Measurements from ENCODE around the gene PSMD8.
"Not testable (repeated sequence)": the region's sequence is repeated elsewhere in the genome, so short reads cannot be mapped to it uniquely, and the experiment has no call there.

The PSMD8 gene

GRCh38 chr19:38388349-38389100 lies 14.2 kb downstream of the PSMD8 start, which contains the start of gene SPRED3:
Gene SPRED3, plus strand, starts transcription at chr19:38388697. Its CDS starts 1,606 bp downstream, at chr19:38390303.
- DNase-seq = peak; percentile 63

DNA sequence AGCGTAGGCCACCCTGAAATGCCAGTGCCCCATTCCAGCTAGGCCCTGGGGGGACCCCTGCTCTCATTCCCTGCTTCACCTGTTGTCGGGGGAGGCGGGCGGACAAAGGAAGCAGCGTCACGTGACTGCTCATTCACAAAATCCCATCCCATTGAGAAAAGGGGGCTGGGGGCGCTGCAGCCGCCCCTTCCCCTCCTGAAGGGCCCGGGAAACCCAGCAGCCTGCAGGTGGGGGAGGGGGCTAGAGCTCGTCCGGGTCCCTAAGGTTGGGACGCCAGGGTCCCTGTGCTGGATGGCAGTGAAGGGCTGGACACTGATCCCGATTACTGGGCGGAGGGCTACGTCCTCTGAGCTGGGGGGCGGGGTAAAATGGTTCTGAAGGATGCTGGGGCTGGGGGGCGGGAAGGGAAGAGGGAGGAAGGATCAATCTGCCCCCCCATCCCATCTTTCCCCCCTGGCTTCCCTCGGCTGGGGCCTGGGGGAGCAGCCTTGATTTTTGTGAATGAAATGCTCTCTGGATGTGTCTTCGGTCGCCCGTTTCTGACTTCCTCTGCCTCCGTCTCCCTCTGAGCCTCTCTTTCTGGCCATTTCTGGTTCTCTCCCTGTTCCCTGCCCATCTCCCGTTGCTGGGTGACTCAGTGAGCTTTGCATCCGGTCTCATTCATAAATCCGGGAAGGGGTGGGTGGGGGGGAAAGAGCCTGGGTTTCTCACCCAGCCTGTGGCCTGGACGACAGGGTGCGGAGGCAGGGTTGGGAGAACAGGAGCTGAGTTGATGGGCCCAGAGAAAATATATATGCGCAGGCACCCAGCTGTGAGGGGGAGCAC lies 14.9 kb downstream of the PSMD8 start:
- DNase-seq = no peak

DNA sequence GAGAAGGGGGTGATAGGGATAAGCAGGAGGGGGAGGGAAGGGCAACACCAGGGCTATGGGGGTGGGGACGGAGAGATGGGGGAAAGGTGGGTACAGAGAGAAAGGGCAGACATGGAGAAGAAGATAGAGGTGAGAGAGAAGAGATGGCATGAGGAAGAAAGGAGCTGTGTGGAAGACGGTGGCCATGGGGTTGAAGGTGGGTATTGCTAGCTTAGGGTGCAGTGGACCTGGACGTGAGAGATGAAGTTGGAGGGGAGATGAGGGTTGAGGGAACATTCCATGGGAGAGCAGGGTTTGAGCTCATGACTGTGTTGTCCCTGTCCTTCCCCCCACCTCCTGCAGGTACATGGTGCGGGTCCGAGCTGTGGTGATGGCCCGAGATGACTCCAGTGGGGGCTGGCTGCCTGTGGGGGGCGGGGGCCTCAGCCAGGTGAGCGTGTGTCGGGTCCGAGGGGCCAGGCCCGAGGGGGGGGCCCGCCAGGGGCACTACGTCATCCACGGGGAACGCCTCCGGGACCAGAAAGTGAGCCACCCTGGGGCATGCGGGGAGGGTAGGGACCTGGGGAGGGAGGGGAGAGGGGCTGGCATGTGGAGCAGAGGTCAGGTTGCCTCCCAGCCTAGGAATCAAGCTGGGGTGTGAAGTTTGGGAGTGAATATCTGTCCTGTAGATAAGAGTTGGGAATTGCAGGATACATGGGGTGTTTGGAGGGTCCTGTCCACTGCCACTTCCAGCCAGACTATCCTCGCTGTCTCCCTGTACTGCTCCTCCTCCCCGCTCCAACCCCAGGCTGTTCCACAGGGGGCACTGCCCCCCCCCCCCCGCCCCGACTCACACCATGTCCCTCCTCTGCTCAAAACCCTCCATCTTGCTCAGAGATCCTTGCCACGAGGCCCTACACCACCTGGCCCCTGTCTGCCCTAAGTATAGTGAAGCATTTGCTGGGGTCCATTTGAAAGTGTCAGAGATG lies 15.9 kb downstream of the PSMD8 start:
- no peak for DNase-seq

- no peak for DNase-seq
Measured at GRCh38 chr19:38391911-38392464, 17.6 kb downstream of the PSMD8 start.

- DNase-seq = no peak
Measured at GRCh38 chr19:38392707-38393308, 18.4 kb downstream of the PSMD8 start.

- no peak for DNase-seq
Measured at GRCh38 chr19:38394488-38394887, 20.1 kb downstream of the PSMD8 start.

DNA sequence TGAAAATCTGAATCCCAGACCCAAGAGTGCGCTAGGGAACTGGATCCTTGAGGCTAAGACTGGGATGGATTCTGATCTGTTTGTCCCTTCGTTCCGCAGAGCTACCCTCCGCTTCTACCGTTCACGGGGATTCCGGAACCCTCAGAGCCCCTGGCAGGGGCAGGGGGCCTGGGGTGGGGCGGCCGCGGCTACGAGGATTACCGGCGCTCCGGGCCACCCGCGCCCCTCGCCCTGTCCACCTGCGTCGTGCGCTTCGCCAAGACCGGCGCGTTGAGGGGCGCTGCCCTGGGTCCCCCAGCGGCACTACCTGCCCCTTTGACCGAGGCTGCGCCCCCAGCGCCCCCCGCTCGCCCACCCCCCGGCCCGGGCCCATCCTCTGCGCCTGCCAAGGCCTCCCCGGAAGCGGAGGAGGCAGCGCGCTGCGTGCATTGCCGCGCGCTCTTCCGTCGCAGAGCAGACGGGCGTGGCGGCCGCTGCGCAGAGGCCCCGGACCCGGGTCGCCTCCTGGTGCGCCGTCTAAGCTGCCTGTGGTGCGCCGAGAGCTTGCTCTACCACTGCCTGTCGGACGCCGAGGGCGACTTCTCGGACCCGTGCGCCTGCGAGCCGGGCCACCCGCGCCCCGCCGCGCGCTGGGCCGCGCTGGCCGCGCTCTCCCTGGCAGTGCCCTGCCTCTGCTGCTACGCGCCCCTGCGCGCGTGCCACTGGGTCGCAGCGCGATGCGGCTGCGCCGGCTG lies 21.2 kb downstream of the PSMD8 start:
- DNase-seq = no peak

DNA sequence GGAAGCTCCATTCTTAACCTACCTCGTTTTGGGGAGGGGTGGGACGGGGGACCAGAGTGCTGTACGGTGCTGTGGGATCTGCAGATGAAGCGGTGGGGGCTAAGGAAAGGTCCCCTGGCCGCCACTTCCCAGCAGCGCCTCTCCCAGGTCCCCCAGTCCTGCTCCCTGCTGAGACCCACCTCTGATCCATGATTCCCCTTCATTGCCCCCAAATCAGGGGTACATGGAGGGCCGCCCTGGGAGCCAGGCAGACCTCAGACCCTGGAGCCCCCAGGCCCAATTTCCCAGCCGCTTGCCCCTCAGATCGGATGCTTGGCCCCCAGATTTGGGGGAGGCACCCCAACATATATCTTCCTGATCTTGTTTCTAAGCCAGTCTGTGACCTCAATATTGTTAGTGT lies 24.7 kb downstream of the PSMD8 start:
- no peak for DNase-seq

- no peak for DNase-seq
Measured at GRCh38 chr19:38399537-38399936, 25.2 kb downstream of the PSMD8 start.

DNA sequence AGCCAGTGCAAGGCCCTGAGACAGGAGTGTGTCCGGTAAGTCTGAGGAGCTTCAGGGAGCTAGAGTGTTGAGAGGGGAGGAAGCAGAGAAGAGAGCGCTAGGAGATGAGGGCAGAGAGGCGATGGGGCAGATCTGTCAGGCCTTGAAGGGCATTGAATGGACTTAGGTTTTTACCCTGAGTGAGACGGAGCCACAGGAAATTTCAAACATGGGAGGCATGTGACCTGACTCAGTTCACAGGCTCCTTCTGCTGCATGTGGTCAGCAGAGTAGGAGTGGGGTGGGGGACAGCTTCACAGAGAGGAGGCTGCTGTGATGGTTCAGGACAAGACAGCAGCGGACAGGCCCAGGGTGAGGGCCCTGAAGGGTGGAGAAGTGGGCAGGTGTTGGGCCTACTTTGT lies 26.0 kb downstream of the PSMD8 start:
- DNase-seq = no peak

GRCh38 chr19:38401148-38401547 lies 26.8 kb downstream of the PSMD8 start:
- DNase-seq = no peak

- DNase-seq = no peak
Measured at GRCh38 chr19:38402623-38402966, 28.2 kb downstream of the PSMD8 start.

DNA sequence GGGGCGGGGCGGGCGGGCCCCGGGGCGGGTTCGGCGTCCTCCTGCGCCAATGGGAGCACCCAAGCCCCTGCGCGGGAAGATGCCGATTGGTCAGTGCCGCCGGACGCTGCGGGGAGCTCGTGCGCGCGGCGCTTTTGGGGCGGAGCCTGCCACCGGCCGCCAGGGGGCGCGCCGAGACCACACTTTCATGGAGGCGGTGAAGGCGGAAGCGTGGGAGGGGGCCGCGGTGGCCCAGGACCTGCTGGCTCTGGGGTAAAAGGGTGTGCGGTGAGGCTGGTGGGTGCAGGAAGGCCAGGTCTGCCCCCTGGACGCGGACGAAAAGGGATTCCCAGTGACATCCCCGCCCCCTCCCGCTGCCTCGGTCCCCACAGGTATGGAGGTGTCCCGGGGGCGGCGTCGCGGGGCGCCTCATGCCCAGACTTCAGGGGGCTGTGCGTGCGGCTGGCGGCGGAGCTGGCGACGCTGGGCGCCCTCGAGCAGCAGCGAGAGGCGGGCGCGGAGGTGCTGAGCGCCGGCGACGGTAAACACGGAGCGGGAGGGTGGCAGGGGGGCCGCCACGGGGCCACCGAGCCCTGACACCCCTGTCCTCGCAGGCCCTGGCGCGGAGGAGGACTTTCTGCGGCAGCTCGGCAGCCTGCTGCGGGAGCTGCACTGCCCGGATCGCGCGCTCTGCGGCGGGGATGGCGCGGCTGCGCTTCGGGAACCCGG lies 28.8 kb downstream of the PSMD8 start, which contains the start of gene FAM98C:
FAM98C (plus strand) TSS at position 127 of the 708 bp plus-strand sequence; CDS start at position 188, 61 bp downstream.
- DNase-seq = peak; percentile 94

- no peak for DNase-seq
Measured at GRCh38 chr19:38404858-38405257, 30.5 kb downstream of the PSMD8 start.

GRCh38 chr19:38405276-38405675 lies 30.9 kb downstream of the PSMD8 start:
- no peak for DNase-seq

- no peak for DNase-seq
Measured at GRCh38 chr19:38409631-38410133, 35.3 kb downstream of the PSMD8 start.

DNA sequence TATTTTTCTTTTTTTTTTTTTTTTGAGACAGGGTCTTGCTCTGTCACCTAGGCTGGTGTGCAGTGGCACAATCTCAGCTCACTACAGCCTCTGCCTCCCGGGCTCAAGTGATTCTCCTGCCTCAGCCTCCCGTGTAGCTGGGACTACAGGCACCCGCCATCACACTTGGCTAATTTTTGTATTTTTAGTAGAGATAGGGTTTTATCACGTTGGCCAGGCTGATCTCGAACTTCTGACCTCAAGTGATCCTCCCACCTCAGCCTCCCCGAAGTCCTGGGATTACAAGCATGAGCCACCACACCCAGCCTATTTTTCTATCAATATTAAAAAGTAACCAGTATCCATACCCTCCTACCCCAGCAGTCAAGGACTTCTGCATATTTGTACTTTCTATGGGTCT lies 36.0 kb downstream of the PSMD8 start:
- DNase-seq = not testable (repeated sequence)

GRCh38 chr19:38411041-38411712 lies 36.8 kb downstream of the PSMD8 start:
- no peak for DNase-seq

GRCh38 chr19:38411898-38412297 lies 37.5 kb downstream of the PSMD8 start:
- not testable (repeated sequence) for DNase-seq

GRCh38 chr19:38412491-38412890 lies 38.1 kb downstream of the PSMD8 start:
- DNase-seq = no peak

Measured in SHP77 treated with DMSO at 0.1 percent for 48 hours (cell line).